H1 (cell line): ENCODE results near the gene USP12. TPM values are rescaled to one million over a fixed set of nuclear protein-coding genes. Genes with fewer than 3 reads are reported as not detected.
A peak's percentile ranks its signal among the peaks of the same experiment; 100 is the strongest.

ENCODE experiments used
- CTCF ChIA-PET: fragments of 300-600 bp; sonication (Branson Sonifier 250); formaldehyde crosslinking; loops from one replicate; lab custom pipeline; 2021; ENCODE audit not compliant: partially characterized antibody; lab: Charles Lee
- POLR2A ChIA-PET: fragments of 300-600 bp; sonication (Branson Sonifier 250); formaldehyde crosslinking; loops from one replicate; lab custom pipeline; 2021; ENCODE audit warnings: inconsistent platforms; ENCODE audit not compliant: partially characterized antibody; lab: Charles Lee
- DNase-seq, 2 experiments: peaks; one replicate each; pipeline versions ENCODE4 v3.0.0 to v3.0.0-alpha.2; 2010 to 2022; ENCODE audit warnings: low spot score in 2 of 2, low read depth in 1 of 2, mixed read lengths in 1 of 2
- FAIRE-seq: peaks from 2 replicates; lab custom pipeline; 2011; peaks lifted over from hg19 to GRCh38; lab: Jason Lieb, UNC
- H2AFZ ChIP-seq: 2 replicates; pipeline ENCODE4 v1.8.1; 2012; ENCODE audit warnings: low read length, inconsistent platforms
- H2AK5ac ChIP-seq: 2 replicates; pipeline ENCODE4 v1.6.1; 2013; ENCODE audit warnings: low read depth, low read length
- H2BK120ac ChIP-seq: replicated peaks from 2 replicates; pipeline ENCODE3; 2013; ENCODE audit warnings: low read depth, low read length, inconsistent platforms
- H2BK12ac ChIP-seq: 2 replicates; pipeline ENCODE4 v1.6.1; 2013; ENCODE audit warnings: low read depth, low read length
- H2BK15ac ChIP-seq: 2 replicates; pipeline ENCODE4 v1.6.1; 2013; ENCODE audit warnings: low read length
- H2BK20ac ChIP-seq: 2 replicates; pipeline ENCODE4 v1.6.1; 2013; ENCODE audit warnings: low read length
- H2BK5ac ChIP-seq: 2 replicates; pipeline ENCODE4 v1.6.1; 2013; ENCODE audit warnings: low read depth, low read length
- H3K14ac ChIP-seq: 2 replicates; pipeline ENCODE4 v1.6.1; 2013; ENCODE audit warnings: inconsistent platforms; ENCODE audit not compliant: insufficient read length
- H3K18ac ChIP-seq: 2 replicates; pipeline ENCODE4 v1.6.1; 2013; ENCODE audit warnings: low read length; ENCODE audit errors: extremely low read depth
- H3K23ac ChIP-seq: 2 replicates; pipeline ENCODE4 v1.6.1; 2013; ENCODE audit warnings: inconsistent platforms; ENCODE audit not compliant: insufficient read length
- H3K23me2 ChIP-seq: 2 replicates; pipeline ENCODE4 v1.6.1; 2013; ENCODE audit warnings: low read depth, low read length
- H3K27ac ChIP-seq: 2 replicates; pipeline ENCODE4 v1.6.1; 2011; ENCODE audit warnings: low read depth, low read length, inconsistent platforms
- H3K27me3 ChIP-seq, 4 experiments: replicated peaks in 1 of 4; 1 replicate in 1 of 4; 2 replicates in 3 of 4; pipeline versions ENCODE4 v1.6.1 to v1.8.1; 2011 to 2013; ENCODE audit warnings: low read length in 3 of 4, mild to moderate bottlenecking in 3 of 4, inconsistent platforms in 2 of 4, mixed read lengths in 2 of 4, moderate library complexity in 1 of 4; ENCODE audit not compliant: control insufficient read depth in 3 of 4, insufficient read depth in 3 of 4; ENCODE audit errors: extremely low read depth in 1 of 4
- H3K36me3 ChIP-seq, 4 experiments: 2 replicates each; pipeline versions ENCODE4 v1.6.1 to v1.8.1; 2011 to 2013; ENCODE audit warnings: mild to moderate bottlenecking in 4 of 4, low read length in 3 of 4, moderate library complexity in 2 of 4, control low read depth in 1 of 4, inconsistent platforms in 1 of 4; ENCODE audit not compliant: insufficient read depth in 4 of 4, control insufficient read depth in 2 of 4
- H3K4ac ChIP-seq: replicated peaks from 2 replicates; pipeline ENCODE3; 2013; ENCODE audit warnings: low read length, low read depth, mixed read lengths, inconsistent platforms; ENCODE audit not compliant: insufficient read length
- H3K4me1 ChIP-seq, 4 experiments: replicated peaks in 1 of 4; 1 replicate in 1 of 4; 2 replicates in 3 of 4; pipeline versions ENCODE4 v1.6.1 to v1.8.1; 2011 to 2013; ENCODE audit warnings: low read length in 3 of 4, inconsistent platforms in 2 of 4, mixed read lengths in 1 of 4; ENCODE audit not compliant: insufficient read depth in 4 of 4, control insufficient read depth in 3 of 4
- H3K4me2 ChIP-seq, 2 experiments: 2 replicates each; pipeline versions ENCODE4 v1.6.1 to v1.8.1; 2011 to 2013; ENCODE audit warnings: low read depth in 2 of 2, low read length in 2 of 2, control low read depth in 1 of 2, inconsistent platforms in 1 of 2, mild to moderate bottlenecking in 1 of 2; ENCODE audit not compliant: insufficient read depth in 1 of 2
- H3K4me3 ChIP-seq, 4 experiments: fragments of 200-600, 300-600 bp in 1 of 4; sonication (generic), shearing (Covaris generic), sonication (Bioruptor Twin) in 1 of 4; 2 replicates each; pipeline versions ENCODE4 v1.5.1 to v1.8.1; 2011 to 2016; ENCODE audit warnings: low read length in 4 of 4, low read depth in 3 of 4, control low read depth in 2 of 4, inconsistent platforms in 2 of 4, mild to moderate bottlenecking in 2 of 4, mixed read lengths in 1 of 4, moderate library complexity in 1 of 4; ENCODE audit not compliant: insufficient read depth in 2 of 4; ENCODE audit errors: extremely low read depth in 1 of 4
- H3K56ac ChIP-seq: replicated peaks from 2 replicates; pipeline ENCODE3; 2013; ENCODE audit warnings: low read depth, mild to moderate bottlenecking, mixed read lengths, low read length, inconsistent platforms; ENCODE audit not compliant: insufficient read length
- H3K79me1 ChIP-seq: 2 replicates; pipeline ENCODE4 v1.6.1; 2013; ENCODE audit warnings: low read depth, low read length, control low read depth
- H3K79me2 ChIP-seq, 2 experiments: 2 replicates each; pipeline versions ENCODE4 v1.6.1 to v1.8.1; 2012 to 2013; ENCODE audit warnings: low read length in 2 of 2, mild to moderate bottlenecking in 2 of 2, inconsistent platforms in 1 of 2; ENCODE audit not compliant: insufficient read depth in 2 of 2, control insufficient read depth in 1 of 2
- H3K9ac ChIP-seq, 4 experiments: replicated peaks in 1 of 4; 1 replicate in 1 of 4; 2 replicates in 3 of 4; pipeline versions ENCODE4 v1.6.1 to v1.8.1; 2011 to 2013; ENCODE audit warnings: low read depth in 3 of 4, low read length in 3 of 4, control low read depth in 2 of 4, mild to moderate bottlenecking in 2 of 4, moderate library complexity in 2 of 4, inconsistent platforms in 1 of 4; ENCODE audit errors: extremely low read depth in 1 of 4
- H3K9me3 ChIP-seq, 2 experiments: 2 replicates each; pipeline versions ENCODE4 v1.6.1 to v1.8.1; 2012 to 2013; ENCODE audit warnings: mild to moderate bottlenecking in 2 of 2, moderate library complexity in 2 of 2, control low read depth in 1 of 2, inconsistent platforms in 1 of 2, low read depth in 1 of 2, low read length in 1 of 2, mixed read lengths in 1 of 2; ENCODE audit not compliant: insufficient read depth in 2 of 2
- H4K20me1 ChIP-seq, 2 experiments: replicated peaks in 1 of 2; 2 replicates each; pipeline versions ENCODE3 to v1.8.1; 2011 to 2013; ENCODE audit warnings: inconsistent platforms in 2 of 2, low read length in 2 of 2, mild to moderate bottlenecking in 1 of 2; ENCODE audit not compliant: insufficient read depth in 2 of 2, control insufficient read depth in 1 of 2
- H4K5ac ChIP-seq: 2 replicates; pipeline ENCODE4 v1.6.1; 2013; ENCODE audit warnings: low read length, low read depth, mixed read lengths, inconsistent platforms; ENCODE audit not compliant: insufficient read length
- H4K8ac ChIP-seq: 2 replicates; pipeline ENCODE4 v1.8.0; 2013; ENCODE audit warnings: mild to moderate bottlenecking, moderate library complexity, low read length, inconsistent platforms; ENCODE audit not compliant: insufficient read depth; ENCODE audit errors: extremely low read depth
- H4K91ac ChIP-seq: replicated peaks from 2 replicates; pipeline ENCODE3; 2013; ENCODE audit warnings: low read length, mixed read lengths, inconsistent platforms; ENCODE audit not compliant: insufficient read length
- ATF3 ChIP-seq: IDR thresholded peaks from 2 replicates; pipeline ENCODE4 v1.6.1; 2011; ENCODE audit warnings: low read depth, mild to moderate bottlenecking, low read length; ENCODE audit not compliant: insufficient read depth
- CBX5 ChIP-seq: fragments of 300-800, 300-1000 bp; sonication (generic); IDR thresholded peaks from 2 replicates; pipeline ENCODE4 v1.7.1; 2016; ENCODE audit warnings: antibody characterized with exemption, low read length, low read depth
- CHD1 ChIP-seq: IDR thresholded peaks from 2 replicates; pipeline ENCODE4 v1.6.1; 2012; ENCODE audit warnings: low read depth, low read length, improper control_type of control experiment
- CHD2 ChIP-seq: IDR thresholded peaks from 2 replicates; pipeline ENCODE4 v1.6.1; 2012; ENCODE audit warnings: low read length, improper control_type of control experiment
- EGR1 ChIP-seq: IDR thresholded peaks from 2 replicates; pipeline ENCODE4 v1.6.1; 2011; ENCODE audit warnings: low read depth, low read length, borderline replicate concordance
- FOSL1 ChIP-seq: IDR thresholded peaks from 2 replicates; pipeline ENCODE4 v1.6.1; 2011; ENCODE audit warnings: mild to moderate bottlenecking, low read depth, low read length, moderate library complexity; ENCODE audit not compliant: insufficient read depth
- GABPA ChIP-seq: IDR thresholded peaks from 2 replicates; pipeline ENCODE4 v1.6.1; 2011; ENCODE audit warnings: mild to moderate bottlenecking, low read length, moderate library complexity, borderline replicate concordance; ENCODE audit not compliant: insufficient read depth
- HDAC2 ChIP-seq, 2 experiments: fragments of 300-600 bp in 1 of 2; sonication (generic) in 1 of 2; IDR thresholded peaks; 2 replicates each; pipeline ENCODE4 v1.6.1; 2011 to 2012; ENCODE audit warnings: low read depth in 2 of 2, low read length in 2 of 2, mild to moderate bottlenecking in 2 of 2, moderate library complexity in 2 of 2, borderline replicate concordance in 1 of 2, inconsistent platforms in 1 of 2
- POLR2AphosphoS5 ChIP-seq: IDR thresholded peaks from 2 replicates; pipeline ENCODE4 v1.6.1; 2011; ENCODE audit warnings: low read depth, low read length
- RXRA ChIP-seq: IDR thresholded peaks from 2 replicates; pipeline ENCODE4 v1.6.1; 2011; ENCODE audit warnings: low read depth, mild to moderate bottlenecking, low read length, moderate library complexity; ENCODE audit not compliant: insufficient read depth
- SP2 ChIP-seq: IDR thresholded peaks from 2 replicates; pipeline ENCODE4 v1.6.1; 2012; ENCODE audit warnings: mild to moderate bottlenecking, low read length, inconsistent platforms
- TEAD4 ChIP-seq: IDR thresholded peaks from 2 replicates; pipeline ENCODE4 v1.6.1; 2012; ENCODE audit warnings: low read depth, low read length, inconsistent platforms, mixed read lengths
- USF2 ChIP-seq: IDR thresholded peaks from 2 replicates; pipeline ENCODE4 v1.6.1; 2011; ENCODE audit warnings: low read length, improper control_type of control experiment
- WGBS, 2 experiments: shearing (Covaris generic) in 1 of 2; methylation state at CpG; one replicate each; pipeline versions ENCODE4 v1.1.6 to v1.1.7; 2013 to 2015; ENCODE audit warnings: low lambda C conversion rate in 2 of 2, mixed read lengths in 2 of 2, inconsistent platforms in 1 of 2, low coverage in 1 of 2, missing lambda C conversion rate in 1 of 2; ENCODE audit not compliant: insufficient replicate concordance in 2 of 2, insufficient coverage in 1 of 2, insufficient read length in 1 of 2; ENCODE audit errors: extremely low coverage in 1 of 2, missing lambda C conversion rate in 1 of 2; 5-methylcytosine and 5-hydroxymethylcytosine counted together
- polyA plus RNA-seq, 7 experiments: library from polyadenylated mRNA; depleted of rRNA in 3 of 7; stranded (reverse) in 5 of 7; unstranded in 2 of 7; fragments of >200 nt in 5 of 7; fragments of 200-250 nt in 2 of 7; gene quantifications; 1 replicate in 5 of 7; 2 replicates in 1 of 7; 4 replicates in 1 of 7; pipeline versions ENCODE4 v1.2.1 to v1.2.3, GENCODE V29; 2011 to 2013; ENCODE audit warnings: missing spikeins in 2 of 7, mixed read lengths in 2 of 7
- total RNA-seq: library from RNA; stranded (reverse); fragmentation: NEBNext Ultra II Directional; extraction: Animal tissue kit (Norgen Biotek cat#: 25700); gene quantifications from 2 replicates; pipeline ENCODE4 v1.2.1, GENCODE V29; 2021

Gene USP12
- total and polyA plus RNA-seq, 2 of the 8 experiments (the other 6 are each of a cell fraction or from before 2014, with no cell fraction given): 4.0 to 30.0 TPM

- Histone ChIP-seq H3K23me2 (no peaks in the 10 kb centered on the region; the same call in 1 of the 2 replicates), H3K9ac (no peak overlapping the region), H3K79me1 (no peaks in the 10 kb centered on the region), H4K8ac (no peak overlapping the region), H2BK5ac (no peak overlapping the region), H4K91ac (no peak overlapping the region), H2AFZ (no peak overlapping the region), H3K27me3 (no peaks in the 10 kb centered on the region), H2BK120ac (no peak overlapping the region), H3K9me3 (no peaks in the 10 kb centered on the region), H3K79me2 (no peaks in the 10 kb centered on the region), H3K4ac (no peak overlapping the region), H3K27ac (no peak overlapping the region), H3K4me3 (no peak overlapping the region), H3K18ac (no peak overlapping the region), H3K56ac (no peak overlapping the region), H4K5ac (no peak overlapping the region), H3K36me3 (peaks cover 0 to 20% (median 6%) of the 10 kb centered on the region in 4 experiments; a peak in 2 of 8 replicates), H3K4me2 (no peak overlapping the region), H3K4me1 (no peaks in the 10 kb centered on the region), H2AK5ac (no peak overlapping the region), H3K23ac (no peak overlapping the region), H4K20me1 (peaks cover 0 to under 1% of the 10 kb centered on the region in 2 experiments), H2BK12ac (no peak overlapping the region), H2BK15ac (no peak overlapping the region), H3K14ac (no peak overlapping the region), H2BK20ac (no peak overlapping the region)
- POLR2A ChIA-PET: no interaction called here
- DNase-seq: no peak
- WGBS, 2 experiments: 94% methylated on average over 4 of the region's 4 CpGs; no CpG with 5 or more reads in 1 of the 2 experiments
- FAIRE-seq: peak; percentile 50
- CTCF ChIA-PET: no interaction called here
- TF ChIP-seq GABPA (no peak), USF2 (no peak), ATF3 (no peak), SP2 (no peak), FOSL1 (no peak), HDAC2 (IDR thresholded peaks at IDR 0.05; ENCODE audit: borderline replicate concordance in 1 of 2, low read depth in 2 of 2, low read length in 2 of 2) (no peak), CHD2 (no peak), CBX5 (no peak), TEAD4 (no peak), POLR2AphosphoS5 (no peak), EGR1 (no peak), CHD1 (no peak), RXRA (no peak)
These were observed 80.2 kb downstream of the USP12 start for GRCh38 chr13:27091451-27091850.
